HG02588 (cell line): ENCODE data around the gene BABAM2.
"Not testable (repeated sequence)": the region's sequence is repeated elsewhere in the genome, so short reads cannot be mapped to it uniquely, and the experiment has no call there.

Source experiments
- ATAC-seq: cut with Tn5 transposase; IDR thresholded peaks from one replicate; pipeline ENCODE4 v1.9.1; 2021; ENCODE audit warnings: mild to moderate bottlenecking, moderate library complexity; ENCODE audit not compliant: unreplicated experiment

The BABAM2 gene

DNA sequence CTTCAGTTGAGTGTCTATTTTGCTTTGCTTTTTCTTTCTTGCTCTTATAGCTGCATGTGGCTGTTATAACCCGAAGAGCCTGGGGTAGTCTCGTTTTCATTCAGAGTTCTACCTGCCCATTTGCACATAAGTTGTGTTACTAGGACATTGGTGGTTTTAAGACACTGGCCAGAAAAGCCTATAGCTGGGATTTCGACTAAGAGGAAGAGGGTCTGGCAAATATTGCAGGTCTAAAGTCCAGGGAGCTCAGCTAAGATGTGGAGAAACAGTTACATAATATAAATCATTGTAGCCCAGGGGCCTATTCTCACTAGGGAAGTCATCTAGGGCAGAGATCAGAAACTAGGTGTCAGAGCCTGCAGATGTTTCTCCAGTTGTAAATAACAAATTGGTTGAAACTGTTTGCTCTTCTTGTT is 120.8 kb downstream of the BABAM2 start:
- ATAC-seq = no peak

DNA sequence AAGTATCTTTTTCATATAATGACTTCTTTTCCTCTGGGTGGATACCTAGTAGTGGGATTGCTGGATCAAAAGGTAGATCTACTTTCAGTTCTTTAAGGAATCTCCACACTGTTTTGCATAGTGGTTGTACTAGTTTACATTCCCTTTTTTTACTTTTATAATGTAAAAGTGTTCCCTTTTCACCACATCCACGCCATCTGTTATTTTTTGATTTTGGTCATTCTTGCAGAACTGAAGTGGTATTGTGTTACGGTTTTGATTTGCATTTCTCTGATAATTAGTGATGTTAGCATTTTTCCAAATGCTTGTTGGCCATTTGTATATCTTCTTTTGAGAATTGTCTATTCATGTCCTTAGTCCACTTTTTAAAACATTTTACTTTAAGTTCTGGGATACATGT is 127.9 kb downstream of the BABAM2 start:
- not testable (repeated sequence) for ATAC-seq

DNA sequence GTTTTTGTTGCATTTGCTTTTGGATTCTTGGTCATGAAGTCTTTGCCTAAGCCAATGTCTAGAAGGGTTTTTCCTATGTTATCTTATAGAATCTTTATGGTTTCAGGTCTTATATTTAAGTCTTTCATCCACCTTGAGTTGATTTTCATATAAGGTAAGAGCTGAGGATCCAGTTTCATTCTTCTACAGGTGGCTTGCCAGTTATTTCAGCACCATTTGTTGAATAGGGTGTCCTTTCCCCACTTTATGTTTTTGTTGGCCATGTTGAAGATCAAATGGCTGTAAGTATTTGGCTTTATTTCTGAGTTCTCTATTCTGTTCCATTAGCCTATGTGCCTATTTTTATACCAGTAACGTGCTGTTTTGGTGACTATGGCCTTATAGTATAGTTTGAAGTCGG is 129.0 kb downstream of the BABAM2 start:
- ATAC-seq = not testable (repeated sequence)

DNA sequence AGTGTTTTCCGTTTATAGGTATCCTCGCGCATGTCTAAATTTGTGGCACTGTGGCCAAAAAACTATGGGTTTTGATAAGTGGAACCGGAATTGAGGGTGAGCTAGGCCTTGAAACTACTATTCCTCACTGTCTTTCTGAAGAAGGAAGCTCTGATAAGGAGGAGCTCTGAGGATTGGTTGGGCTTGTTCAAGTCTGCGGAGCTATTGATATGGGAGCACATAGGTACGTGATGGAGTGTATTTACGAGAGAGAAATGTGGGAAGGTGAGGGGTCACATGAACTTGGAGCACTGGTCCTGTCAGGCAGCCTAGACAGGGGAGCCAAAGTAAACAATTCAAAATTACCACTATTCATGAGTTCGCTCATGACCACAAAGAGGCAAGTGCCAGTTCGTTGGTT is 131.4 kb downstream of the BABAM2 start:
- no peak for ATAC-seq

DNA sequence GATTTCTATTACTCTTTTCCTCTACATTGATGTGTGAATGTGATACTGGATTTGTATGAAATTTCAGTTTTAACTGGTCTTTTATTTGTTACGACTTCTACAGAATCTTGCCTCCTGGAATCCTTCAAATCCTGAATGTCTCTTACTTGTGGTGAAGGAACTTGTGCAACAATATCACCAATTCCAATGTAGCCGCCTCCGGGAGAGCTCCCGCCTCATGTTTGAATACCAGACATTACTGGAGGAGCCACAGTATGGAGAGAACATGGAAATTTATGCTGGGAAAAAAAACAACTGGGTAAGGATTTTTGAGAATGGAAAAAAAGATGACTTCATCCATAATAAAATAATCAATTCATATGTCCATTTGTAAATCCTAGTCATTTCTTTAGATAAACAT is 134.6 kb downstream of the BABAM2 start:
- no peak for ATAC-seq

DNA sequence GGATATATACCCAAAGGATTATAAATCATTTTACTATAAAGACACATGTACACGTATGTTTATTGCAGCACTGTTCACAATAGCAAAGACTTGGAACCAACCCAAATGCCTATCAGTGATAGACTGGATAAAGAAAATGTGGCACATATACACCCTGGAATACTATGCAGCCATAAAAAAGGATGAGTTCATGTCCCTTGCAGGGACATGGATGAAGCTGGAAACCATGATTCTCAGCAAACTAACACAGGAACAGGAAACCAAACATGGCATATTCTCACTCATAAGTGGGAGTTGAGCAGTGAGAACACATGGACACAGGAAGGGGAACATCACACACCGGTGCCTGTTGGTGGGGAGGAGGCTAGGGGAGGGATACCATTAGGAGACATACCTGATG is 135.7 kb downstream of the BABAM2 start:
- ATAC-seq = not testable (repeated sequence)

DNA sequence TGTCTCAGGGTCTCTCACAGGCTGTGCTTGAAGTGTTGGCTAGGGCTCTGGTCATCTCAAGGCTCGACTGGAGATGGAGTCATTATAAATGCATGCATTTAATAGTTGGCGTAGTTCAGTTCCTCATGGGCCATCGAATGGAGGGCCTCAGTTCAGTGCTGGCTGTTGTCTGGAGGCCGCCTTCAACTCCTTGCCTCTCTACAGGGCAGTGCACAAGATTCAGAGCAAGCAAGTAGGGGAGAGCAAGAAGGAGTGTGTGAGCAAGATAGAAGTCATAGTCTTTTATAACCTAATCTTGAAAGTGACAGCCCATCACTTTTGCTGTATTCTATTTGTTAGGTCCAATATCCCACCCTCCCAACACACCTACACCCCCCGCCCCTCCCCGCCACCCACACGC is 137.5 kb downstream of the BABAM2 start:
- ATAC-seq = no peak

DNA sequence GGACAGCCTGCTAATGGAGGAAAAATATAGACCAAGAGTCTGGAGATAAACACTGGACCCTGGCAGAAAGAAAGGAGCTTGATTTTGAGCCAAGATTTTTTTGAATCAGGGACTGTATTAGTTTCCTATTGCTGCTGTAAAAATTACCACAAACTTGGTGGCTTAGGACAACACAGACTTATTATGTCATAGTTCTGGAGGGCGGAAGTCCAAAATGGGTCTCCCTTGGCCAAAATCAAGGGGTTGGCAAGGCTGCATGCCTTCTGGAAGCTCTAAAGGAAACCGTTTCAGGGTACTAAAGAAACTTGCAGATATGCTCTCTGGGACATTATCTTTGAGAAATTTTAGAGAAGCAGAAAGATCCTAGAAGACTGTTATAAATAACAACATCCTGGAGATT is 140.1 kb downstream of the BABAM2 start:
- no peak for ATAC-seq

DNA sequence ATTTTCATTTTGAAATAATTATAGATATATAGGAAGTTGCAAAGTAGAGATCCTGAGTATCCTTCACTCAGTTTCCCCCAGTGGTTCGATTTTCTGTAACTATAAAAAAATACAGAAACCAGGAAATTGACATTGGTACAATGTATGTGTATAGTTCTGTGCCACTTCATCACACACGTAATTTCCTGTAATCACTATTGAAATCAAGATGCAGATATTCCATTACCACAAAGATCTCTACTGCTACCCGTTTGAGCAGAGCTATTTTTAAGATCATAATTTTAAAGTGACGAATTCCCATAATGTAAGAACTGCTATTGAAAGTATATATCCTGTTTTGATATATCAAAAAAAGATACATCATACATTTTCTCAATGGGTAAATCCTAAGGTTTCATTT is 142.3 kb downstream of the BABAM2 start:
- ATAC-seq = no peak

DNA sequence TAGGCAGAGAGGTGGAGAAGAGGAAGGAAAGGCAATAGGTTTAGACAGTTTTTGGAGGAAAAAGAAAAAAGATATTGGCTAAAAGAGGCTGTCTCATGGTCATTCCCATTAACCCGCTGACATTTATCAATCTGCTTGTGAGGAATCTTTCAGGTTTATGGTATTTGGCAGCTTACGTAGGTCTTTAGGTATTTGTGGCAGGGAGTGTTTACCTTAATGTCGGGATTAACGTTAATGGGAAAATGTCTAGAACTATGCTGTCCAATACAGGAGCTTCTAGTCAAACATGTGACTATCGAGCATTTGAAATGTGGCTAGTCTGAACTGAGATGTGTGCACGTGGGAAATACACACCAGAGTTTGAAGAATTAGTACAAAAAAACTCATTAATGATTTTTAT is 144.2 kb downstream of the BABAM2 start:
- ATAC-seq = no peak

DNA sequence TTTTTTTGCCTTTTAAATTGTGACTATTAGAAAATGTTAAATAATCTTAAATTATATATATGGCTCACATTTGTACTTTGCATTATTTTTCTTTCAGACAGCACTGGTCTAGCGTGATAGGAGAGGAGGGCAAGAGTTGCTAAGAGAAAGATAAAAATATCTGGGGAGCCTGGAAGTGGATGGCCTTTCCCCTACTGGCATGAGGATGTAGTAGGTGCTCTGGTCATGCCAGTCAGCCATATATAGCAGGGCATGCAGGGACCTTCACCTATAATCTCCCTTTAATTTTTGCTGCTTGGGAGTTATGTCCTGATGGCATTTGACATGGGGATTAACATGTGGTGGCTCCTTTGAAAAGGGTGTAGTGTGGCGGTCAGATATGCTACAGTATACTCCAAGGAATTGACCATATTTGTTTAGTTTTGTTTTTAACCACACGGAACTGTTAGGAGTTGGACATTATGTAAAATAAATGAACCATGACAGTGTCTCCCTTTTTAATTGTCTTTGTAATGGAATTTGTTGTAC is 144.7 kb downstream of the BABAM2 start:
- ATAC-seq = no peak

DNA sequence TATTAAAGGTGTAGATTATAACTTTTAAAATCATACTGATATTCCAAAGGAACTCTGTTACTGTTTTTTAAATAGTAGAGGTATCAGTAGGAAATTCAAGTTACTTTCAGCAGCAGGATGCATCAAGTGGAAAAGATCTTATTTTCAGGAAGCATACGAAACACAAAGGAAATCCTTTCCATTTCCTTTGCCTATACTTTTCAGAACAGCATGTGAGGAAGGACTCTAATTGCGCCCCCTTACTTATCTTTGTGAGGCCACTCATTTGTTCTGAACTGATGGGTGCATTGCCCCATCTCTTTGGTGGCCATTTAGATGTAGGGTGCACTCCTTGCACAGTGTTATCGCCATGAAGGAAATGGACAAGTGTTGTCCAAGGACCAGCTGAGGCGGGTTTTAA is 145.3 kb downstream of the BABAM2 start:
- ATAC-seq = no peak

DNA sequence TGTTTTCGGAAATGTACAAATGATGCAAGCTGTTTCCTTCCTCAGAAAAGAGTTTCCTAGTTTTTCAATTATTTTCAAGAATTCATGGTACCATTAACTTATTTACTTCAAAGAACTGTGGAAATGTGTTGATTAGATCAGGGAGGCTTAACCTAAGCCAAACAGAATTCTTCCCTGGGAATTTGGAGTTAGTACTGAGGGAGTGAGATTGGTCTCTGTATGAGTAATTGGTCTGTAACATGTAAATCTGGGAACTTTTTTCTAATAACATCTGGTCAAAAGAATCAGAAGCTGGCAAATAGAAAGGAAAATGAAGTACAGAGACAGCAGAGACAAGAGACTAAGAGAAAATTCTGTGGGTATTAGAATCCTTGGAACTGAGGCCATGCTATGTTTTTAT is 145.8 kb downstream of the BABAM2 start:
- no peak for ATAC-seq

DNA sequence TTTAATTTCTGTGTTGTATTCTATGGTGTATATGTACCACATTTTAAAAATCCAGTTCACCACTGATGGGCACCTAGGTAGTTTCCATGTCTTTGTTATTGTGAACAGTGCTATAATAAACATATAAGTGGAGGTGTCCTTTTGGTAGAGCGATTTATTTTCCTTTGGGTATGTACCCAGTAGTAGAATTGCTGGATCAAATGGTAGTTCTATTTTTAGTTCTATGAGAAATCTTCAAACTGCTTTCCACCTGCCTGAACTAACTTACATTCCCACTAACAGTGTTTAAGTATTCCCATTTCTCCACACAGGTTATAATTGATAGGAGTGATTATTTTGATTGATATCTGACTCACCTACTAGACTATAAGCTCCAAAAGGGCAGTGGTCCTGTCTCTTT is 148.2 kb downstream of the BABAM2 start:
- ATAC-seq = no peak

DNA sequence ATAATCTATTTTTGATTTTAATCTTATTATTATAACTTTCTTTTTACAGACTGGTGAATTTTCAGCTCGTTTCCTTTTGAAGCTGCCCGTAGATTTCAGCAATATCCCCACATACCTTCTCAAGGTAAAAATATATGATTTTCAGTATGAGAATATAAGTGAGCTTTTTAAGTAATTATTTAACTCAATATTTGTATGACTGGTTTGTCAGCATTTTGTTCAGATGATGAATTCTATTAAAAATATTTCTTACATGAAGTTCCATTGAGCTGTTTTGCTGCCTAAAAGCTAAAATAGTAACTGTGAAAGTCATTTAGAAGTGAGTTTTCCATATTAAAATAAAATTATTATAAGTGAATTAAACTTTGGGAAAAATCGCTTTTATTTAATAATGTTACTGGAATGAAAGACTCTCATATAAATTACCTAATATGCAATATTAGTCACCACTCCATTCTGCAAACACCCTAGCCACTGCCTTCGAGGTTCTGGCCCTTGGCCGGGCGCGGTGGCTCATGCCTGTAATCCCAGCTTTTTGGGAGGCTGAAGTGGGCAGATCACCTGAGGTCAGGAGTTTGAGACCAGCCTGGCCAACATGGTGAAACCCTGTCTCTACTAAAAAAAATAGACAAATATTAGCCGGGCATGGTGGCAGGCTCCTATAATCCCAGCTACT is 155.3 kb downstream of the BABAM2 start:
- no peak for ATAC-seq

DNA sequence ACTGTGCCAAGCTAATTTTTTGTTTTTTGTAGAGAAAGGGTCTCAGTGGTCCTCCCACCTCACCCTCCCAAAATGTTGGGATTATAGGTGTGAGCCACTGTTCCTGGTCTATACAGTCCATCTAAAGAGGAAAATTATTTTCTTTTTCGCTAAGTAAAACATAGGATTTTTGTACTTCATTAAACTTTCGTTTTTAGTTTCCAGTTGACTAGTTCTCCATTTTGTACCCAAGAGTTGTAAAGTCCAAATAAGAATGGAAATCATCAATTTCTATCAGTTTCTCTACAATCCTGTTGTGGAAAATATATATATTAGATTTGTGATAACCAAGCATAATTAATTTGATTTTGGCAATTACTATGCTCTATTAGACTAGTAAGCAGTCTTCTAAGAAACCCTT is 156.4 kb downstream of the BABAM2 start:
- ATAC-seq = no peak

DNA sequence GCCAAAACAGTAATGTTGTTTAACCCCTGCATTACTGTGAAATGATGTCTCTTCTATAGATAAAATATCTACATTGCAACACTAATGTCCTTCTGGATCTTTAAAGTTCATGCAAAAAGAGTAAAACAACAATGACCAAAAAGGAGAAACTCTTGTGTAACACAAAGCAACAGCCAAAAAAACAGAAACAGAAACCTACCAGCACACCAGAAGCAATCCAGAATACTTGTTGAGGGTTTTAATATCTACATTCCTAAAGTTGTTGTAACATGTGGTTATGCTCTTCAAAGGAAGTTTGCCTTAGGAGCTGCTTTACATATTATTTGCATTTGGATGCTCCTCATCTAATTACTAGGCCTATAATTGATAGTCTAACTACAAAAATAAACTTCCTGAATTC is 157.2 kb downstream of the BABAM2 start:
- ATAC-seq = no peak

DNA sequence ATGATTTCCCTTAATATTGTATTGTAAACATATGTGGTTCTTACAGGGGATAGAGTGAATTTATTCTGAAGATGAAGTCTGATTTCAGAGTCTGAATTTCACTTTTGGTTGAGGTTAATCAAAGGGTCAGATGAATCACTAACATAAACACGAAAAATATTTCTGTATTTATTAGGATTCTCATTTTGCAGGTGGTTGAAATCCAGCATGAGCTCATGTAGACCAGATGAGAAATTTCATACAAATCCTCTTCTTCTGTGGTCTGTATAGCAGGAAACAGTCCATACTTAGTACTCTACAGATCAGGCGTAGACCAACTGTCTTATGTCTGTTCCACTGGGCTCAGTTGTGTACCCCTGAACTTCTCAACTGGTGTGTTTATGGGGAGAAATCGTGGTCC is 157.8 kb downstream of the BABAM2 start:
- ATAC-seq = no peak

DNA sequence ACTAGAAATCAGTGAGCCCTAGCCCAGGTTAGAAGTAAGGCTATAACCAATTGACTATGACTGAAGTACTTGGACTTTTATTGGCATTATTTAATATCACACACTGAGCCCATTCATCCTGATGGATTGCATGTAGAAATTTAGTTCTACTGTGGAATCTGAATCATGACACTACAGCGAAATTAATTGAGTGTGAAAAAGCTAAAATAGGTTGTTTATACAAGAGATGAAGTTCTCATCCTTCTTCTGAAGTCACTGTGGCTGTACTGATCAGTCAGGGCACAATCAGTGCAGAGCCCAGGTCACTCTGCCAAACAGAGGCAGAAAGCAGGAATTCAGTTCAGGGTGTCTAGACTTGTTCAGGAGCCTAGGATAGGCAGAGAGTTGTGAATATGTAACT is 158.9 kb downstream of the BABAM2 start:
- no peak for ATAC-seq

DNA sequence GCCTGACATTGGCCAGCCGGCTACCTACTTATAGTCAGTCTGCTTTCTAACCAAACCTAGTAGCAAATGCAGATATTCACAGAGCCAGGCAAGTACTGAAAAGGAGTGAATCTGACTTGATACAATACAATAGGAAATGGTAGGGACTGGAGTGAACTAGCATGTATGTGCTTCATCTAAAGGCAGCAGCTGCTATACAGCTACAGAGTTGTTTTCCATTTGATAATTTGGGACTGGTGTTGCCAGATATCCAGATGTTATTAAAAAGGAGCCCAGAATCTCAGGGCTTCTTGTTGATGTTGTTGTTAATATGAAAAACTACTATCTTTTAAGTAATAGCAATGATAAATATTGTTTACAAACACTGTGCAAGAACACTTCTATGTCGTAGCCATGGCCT is 159.4 kb downstream of the BABAM2 start:
- ATAC-seq = no peak

DNA sequence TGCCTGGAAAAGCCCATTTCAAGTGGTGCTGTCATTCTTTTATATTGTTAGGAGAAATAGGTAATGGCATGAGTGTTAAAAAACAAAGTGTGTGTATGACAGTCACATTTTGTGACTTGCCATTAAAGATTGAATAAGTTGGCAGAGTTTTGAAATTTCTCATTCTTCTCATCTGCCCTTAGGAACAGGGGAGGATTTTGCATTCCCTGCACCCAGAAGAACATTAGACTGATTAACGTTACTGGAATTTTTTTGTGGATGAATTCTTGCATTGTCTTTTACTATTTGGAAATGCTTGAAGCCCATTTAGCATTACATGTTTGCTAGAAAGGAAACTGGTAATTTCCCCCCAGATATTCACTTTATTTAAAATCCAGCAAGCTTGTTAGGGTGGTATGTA is 162.2 kb downstream of the BABAM2 start:
- ATAC-seq = no peak

DNA sequence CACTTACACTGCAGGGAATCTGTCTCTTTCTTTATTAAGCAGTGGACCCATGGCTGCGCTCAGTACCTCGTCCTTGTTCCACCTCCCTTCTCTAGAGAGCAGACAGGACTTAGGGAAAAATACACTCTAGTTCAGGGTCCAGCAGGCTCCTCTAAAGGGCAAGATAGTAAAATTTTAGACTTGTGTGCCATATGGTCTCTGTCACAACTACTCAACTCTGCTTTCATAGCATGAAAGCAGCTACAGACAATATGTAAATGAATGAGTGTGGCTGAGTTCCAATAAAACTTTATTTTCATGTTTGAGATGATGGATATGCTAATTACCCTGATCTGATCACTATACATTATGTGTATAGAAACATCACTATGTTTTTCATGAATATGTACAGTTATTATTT is 163.1 kb downstream of the BABAM2 start:
- no peak for ATAC-seq

DNA sequence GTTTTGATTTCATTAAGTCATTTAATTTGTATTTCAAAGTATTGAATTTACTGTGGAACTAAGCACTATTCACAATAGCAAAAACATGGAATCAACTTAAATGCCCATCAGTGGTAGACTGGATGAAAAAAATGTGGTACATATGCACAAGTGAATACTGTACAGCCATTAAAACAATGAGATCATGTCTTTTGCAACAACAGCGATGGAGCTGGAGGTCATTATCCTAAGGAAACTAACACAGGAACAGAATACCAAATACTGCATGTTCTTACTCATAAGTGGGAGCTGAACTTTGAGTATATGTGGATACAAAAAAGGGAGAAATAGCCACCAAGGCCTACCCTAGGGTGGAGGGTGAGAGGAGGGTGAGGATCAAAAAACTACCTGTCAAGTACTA is 164.4 kb downstream of the BABAM2 start:
- ATAC-seq = no peak
